Panc1 (cell line): ENCODE data around the gene FAM120B.

ENCODE experiments used
- SIN3A ChIP-seq: IDR thresholded peaks from 2 replicates; pipeline ENCODE4 v1.6.1; 2012; ENCODE audit warnings: low read depth, mild to moderate bottlenecking, low read length, moderate library complexity, borderline replicate concordance; ENCODE audit not compliant: insufficient read depth
- TF ChIP-seq, protein P1 (sequence below): fragments of 450-650 bp; IDR thresholded peaks from 2 replicates; pipeline ENCODE4 v1.5.1; 2017; ENCODE audit warnings: mild to moderate bottlenecking

DNA sequence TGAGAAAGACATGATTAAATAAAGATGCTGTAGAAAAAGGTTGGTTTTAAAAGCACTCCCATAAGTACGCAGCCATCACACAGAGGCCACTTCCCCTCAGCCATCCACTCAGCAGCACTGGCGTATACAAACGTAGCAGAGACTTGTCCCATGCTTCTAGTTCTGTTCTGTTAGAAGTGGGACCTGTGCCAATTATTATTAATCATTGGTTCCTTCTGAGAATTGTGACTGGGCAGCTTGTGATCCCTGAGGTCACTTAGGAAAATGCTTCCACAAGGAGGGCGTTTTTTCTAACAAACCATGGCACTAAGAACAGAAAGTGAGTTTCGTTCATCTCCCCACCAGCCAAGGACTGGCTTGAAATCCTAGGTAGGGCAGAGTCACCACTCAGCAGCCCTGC lies 53.9 kb downstream of the FAM120B start:
- TF ChIP-seq, protein P1, sequence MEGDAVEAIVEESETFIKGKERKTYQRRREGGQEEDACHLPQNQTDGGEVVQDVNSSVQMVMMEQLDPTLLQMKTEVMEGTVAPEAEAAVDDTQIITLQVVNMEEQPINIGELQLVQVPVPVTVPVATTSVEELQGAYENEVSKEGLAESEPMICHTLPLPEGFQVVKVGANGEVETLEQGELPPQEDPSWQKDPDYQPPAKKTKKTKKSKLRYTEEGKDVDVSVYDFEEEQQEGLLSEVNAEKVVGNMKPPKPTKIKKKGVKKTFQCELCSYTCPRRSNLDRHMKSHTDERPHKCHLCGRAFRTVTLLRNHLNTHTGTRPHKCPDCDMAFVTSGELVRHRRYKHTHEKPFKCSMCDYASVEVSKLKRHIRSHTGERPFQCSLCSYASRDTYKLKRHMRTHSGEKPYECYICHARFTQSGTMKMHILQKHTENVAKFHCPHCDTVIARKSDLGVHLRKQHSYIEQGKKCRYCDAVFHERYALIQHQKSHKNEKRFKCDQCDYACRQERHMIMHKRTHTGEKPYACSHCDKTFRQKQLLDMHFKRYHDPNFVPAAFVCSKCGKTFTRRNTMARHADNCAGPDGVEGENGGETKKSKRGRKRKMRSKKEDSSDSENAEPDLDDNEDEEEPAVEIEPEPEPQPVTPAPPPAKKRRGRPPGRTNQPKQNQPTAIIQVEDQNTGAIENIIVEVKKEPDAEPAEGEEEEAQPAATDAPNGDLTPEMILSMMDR, result no peak
- no peak for TF ChIP-seq SIN3A
